NT2/D1 (cell line): ENCODE results near the gene XPO6.

Experiments
- SUZ12 ChIP-seq: IDR thresholded peaks from 2 replicates; pipeline ENCODE4 v1.6.1; 2011; ENCODE audit not compliant: insufficient read length, insufficient read depth; ENCODE audit errors: extremely low read depth
- YY1 ChIP-seq: IDR thresholded peaks from 2 replicates; pipeline ENCODE4 v1.6.1; 2011; ENCODE audit not compliant: insufficient read length, insufficient read depth
- ZNF274 ChIP-seq: IDR thresholded peaks from 2 replicates; pipeline ENCODE4 v1.6.1; 2011; ENCODE audit warnings: mild to moderate bottlenecking, low read depth, low read length

GRCh38 chr16:28091656-28092055, 120.1 kb downstream of the XPO6 start:
- TF ChIP-seq YY1 (no peak), SUZ12 (no peak), ZNF274 (no peak)
